BE2C (cell line): ENCODE data around the gene SHISAL2B.

Source experiments
- DNase-seq: peaks from one replicate; pipeline ENCODE4 v3.0.0-alpha.2; 2020
- H3K27me3 ChIP-seq: fragments of 250-450 bp; sonication (Bioruptor Pico); 2 replicates; pipeline ENCODE4 v1.5.1; 2020; ENCODE audit warnings: mild to moderate bottlenecking
- H3K36me3 ChIP-seq: fragments of 250-450 bp; sonication (Bioruptor Pico); 2 replicates; pipeline ENCODE4 v1.5.1; 2020; ENCODE audit warnings: mild to moderate bottlenecking
- H3K4me1 ChIP-seq: fragments of 250-450 bp; sonication (Bioruptor Pico); 2 replicates; pipeline ENCODE4 v1.5.1; 2020
- H3K4me3 ChIP-seq: 2 replicates; pipeline ENCODE4 v1.5.1; 2011; ENCODE audit warnings: low read depth, low read length
- H3K9me3 ChIP-seq: fragments of 250-450 bp; sonication (Bioruptor Pico); 2 replicates; pipeline ENCODE4 v1.5.1; 2020
- TF ChIP-seq, protein P1 (sequence below): IDR thresholded peaks from 2 replicates; pipeline ENCODE4 v1.5.1; 2012; ENCODE audit warnings: mild to moderate bottlenecking, low read depth, low read length

Gene SHISAL2B

DNA sequence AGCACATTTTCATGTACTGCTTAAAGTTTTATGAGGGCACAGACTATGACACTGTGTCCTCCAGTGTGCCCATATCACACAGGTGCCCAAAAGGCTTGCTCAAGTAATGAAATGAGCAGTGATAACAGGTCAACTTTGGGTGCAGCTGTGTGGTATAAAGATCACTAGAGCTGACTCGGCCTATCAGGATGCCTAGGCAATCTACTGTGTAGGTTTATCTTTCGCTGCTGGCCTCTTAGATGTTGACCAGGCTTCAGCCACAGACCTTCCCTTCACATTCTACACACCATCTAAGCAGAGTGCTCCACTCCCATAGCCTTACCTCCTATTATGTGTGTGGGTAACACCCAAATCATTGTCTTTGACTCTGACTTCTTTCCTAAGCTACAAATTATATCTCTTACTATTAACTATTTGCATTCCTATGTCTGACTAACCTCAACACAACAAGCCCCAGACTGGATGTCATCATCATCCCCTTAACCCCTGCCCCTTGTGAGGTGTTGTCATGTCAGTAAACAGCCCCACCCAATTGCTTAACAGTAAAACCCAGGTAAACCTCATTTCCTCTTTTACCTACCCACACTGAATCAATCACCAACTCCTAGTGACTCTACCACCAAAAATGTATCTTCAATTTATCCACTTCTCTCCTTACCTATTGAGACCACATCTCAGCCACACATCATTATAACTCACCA, 75.7 kb downstream of the SHISAL2B start:
- TF ChIP-seq, protein P1, sequence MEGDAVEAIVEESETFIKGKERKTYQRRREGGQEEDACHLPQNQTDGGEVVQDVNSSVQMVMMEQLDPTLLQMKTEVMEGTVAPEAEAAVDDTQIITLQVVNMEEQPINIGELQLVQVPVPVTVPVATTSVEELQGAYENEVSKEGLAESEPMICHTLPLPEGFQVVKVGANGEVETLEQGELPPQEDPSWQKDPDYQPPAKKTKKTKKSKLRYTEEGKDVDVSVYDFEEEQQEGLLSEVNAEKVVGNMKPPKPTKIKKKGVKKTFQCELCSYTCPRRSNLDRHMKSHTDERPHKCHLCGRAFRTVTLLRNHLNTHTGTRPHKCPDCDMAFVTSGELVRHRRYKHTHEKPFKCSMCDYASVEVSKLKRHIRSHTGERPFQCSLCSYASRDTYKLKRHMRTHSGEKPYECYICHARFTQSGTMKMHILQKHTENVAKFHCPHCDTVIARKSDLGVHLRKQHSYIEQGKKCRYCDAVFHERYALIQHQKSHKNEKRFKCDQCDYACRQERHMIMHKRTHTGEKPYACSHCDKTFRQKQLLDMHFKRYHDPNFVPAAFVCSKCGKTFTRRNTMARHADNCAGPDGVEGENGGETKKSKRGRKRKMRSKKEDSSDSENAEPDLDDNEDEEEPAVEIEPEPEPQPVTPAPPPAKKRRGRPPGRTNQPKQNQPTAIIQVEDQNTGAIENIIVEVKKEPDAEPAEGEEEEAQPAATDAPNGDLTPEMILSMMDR = no peak
- H3K36me3 ChIP-seq = peaks cover 3% of the 10 kb centered on the region
- no peak for DNase-seq

DNA sequence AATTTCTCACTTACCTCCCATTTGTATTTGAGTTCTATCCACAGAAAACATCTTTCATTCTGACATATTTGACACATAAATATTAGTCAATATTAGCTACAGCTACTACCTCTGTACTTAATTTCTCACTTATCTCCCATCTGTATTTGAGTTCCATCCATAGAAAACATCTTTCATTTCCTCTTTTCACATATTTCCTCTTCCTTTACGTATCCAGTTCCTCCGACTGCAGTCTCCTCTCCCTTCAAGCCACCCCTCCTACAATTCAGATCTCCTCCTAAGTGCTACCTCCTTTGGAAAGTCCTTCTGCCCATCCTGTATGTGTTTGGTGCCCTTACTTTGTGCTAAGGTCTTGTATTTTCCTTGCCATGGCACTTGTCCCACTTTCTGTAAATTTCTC, 76.6 kb downstream of the SHISAL2B start:
- Histone ChIP-seq H3K4me3 (peak overlapping the region; percentile 97), H3K36me3 (peaks cover 3% of the 10 kb centered on the region), H3K27me3 (no peaks in the 10 kb centered on the region), H3K9me3 (no peaks in the 10 kb centered on the region), H3K4me1 (peaks cover 3% of the 10 kb centered on the region; the same call in 1 of the 2 replicates)
- no peak for DNase-seq
- TF ChIP-seq, protein P1 = no peak

More for the DNA sequence above, 75.7 kb downstream of the SHISAL2B start:
- H3K4me3 ChIP-seq = no peak overlapping the region
- peaks cover 3% of the 10 kb centered on the region; the same call in 1 of the 2 replicates for H3K4me1 ChIP-seq
- no peaks in the 10 kb centered on the region for H3K9me3 ChIP-seq
- no peaks in the 10 kb centered on the region for H3K27me3 ChIP-seq
